HG02571 (cell line): Measurements from ENCODE around the gene ITPR1.

Experiments
- ATAC-seq: cut with Tn5 transposase; IDR thresholded peaks from one replicate; pipeline ENCODE4 v1.9.1; 2021; ENCODE audit warnings: mild to moderate bottlenecking, moderate library complexity; ENCODE audit not compliant: unreplicated experiment

Gene ITPR1

DNA sequence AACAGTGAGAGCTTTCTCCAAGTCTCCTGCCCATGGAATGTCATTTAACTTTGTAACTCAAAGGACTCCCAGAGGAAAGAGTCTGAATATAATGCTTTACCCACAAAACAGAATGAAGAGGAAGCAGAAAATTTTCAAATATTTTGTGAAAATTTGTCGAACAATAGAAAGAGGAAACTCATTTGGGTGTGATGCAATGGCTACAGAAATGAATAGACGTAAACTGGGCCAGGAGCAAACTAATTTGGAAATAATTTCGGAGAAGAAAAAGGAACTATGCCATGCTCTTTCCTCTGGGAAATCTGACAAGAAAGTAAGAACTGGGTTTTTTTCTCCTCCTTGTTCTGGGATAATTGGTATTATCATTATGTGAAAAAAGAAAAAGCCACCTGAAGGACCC is 14.9 kb upstream of the ITPR1 start:
- no peak for ATAC-seq

DNA sequence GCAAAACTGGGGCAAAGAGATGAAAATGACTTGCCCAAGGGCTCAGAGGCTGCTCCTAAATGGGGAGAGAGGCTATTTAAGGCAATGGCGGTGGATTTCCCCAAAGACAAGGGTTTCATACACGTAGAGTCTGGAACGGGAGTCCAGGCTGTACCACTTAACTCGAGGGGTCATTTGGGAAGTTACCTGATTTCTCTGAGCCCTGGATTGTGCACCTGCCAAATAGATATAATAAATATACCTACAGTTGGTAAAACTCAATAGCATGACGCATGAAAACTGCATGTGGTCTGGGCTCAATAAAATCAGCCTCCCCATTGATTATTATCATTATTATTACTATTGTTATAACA is 1.3 kb upstream of the ITPR1 start:
- no peak for ATAC-seq

DNA sequence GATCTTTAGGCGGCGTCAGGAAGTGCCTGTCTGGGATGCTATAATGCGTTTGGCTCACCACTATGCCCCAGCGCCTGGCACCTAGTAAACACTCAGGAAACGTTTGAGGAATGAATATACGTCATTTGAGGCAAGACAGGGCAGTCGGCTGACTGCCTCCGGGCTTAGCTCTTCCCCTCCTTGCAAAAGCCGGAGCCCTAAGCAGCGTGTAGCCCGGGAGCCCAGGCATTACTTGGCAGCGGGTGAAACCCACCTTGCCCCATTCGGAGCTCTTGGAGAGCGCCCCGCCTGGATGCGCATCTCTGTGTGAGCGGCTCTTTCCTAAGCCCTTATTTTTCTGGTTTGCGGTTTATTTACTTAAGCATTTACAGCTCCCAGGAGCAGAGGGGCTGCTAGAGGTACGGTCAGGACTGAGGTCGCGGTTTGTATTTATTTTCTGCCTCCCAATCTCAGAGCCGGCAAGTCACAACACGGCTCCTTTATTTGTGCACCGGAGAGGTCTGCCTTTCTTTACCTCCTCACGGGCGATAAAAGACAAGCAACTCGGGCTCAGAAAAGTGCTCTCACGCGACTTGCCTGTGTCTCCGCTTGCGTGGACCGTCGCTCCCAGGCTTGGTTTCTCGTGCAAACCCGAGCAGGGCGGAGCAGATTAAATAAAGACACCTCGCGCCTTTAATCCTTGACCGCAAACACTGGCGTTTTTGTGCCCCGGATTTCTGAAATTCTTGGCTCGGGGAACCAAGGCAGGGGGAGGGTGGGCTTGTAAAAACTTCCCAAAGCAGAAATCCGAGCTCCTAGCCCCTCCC is 737 bp upstream of the ITPR1 start:
- ATAC-seq: no peak

DNA sequence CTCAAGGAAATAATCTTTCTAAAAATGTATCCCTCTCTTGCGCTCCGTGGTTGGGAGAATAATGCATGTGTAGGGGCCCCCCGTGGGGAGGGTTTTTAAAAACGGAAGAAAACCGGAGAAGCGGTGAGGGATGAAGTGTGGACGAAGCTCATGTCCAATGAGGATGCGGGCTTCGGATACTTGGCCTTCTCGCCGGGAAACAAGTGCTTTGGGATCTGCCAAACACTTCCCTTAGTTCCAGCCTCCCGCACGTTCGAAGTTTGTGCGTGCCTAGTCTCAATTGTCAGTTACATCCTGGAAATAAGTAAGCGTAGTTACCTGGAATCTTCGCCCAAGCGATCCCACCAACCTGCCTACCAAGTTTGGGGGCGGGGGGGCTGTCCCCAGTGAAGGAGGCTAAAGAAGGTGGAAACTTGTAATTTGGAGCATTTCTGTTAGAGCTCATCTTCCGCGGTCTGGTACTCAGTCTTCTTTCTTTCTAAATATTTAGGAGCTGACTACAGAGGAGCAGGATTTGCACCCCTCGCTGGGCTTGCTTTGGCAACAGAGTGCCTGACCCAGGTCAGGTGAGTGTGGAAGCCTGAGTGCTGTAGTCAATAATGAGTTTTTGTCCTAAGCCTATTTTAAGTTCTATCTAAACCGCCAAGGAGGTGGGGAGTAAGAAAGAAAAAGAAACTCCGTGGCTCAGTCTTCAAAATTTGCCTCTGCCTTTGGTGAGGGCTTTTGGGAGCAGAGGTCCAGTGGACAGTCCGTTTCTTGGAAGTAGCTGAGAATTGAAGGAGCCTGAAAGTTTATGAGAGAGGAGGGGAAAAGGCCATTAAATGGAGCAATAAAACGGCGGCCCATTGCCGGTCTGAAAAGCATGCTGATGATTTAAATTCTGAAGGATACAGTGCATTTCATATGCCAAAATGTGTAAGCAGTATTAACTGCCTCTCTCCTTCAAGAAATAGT is 1.1 kb downstream of the ITPR1 start:
- ATAC-seq: peak; percentile 0

DNA sequence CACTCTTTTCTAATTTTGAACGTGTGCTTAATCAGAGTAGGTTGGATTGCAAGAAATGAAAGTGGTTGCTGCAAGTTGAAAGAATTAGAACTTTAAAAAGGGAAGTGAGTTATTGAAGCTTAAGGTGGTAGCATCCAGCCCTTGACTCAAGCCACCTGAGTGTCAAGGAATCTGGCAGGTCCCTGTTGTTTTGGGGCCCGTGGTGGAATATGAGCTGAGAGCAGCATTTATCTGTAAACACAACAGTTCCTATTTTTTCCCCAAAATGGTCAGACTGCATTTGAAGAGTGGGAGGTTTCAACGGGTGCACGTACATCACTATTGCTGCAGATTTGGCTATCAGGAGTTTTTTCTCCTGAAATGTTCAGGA is 1.7 kb downstream of the ITPR1 start:
- no peak for ATAC-seq

DNA sequence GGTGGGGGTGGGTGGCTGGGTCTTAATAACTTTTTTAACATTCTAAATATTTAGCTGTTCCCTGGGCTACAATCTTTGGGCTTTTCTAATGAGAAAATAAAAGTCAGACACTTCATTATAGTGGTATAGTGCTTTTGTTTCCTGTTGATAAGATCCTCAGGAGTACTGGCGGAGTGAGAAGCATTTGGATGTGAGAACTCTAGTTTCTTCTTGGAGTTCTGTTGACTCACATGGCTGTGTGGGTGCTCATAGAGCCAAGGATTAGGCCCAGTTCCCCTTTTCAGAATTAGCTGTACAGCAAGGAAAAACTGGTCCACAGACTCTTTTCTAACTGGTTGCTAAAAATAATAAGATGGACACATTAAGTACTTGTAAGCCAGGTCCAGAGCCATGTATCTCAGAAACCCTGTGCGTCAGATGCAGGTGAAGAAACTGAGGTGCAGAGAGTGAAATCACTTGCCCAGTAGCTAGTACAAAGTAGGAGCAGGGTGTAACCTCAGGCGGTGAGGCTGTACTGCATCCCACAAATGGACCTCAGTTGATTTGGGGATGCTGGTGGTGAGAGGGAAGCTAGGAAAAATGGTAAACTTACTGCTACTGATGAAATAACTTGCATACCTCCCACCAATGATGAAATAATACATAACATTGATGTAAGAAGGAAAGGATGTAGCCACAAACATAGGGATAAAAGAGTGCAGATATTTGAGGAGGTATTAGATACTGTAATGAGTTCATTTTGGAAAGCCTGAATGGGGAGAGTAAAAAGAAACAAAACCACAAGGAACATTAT is 2.3 kb downstream of the ITPR1 start:
- ATAC-seq: no peak

DNA sequence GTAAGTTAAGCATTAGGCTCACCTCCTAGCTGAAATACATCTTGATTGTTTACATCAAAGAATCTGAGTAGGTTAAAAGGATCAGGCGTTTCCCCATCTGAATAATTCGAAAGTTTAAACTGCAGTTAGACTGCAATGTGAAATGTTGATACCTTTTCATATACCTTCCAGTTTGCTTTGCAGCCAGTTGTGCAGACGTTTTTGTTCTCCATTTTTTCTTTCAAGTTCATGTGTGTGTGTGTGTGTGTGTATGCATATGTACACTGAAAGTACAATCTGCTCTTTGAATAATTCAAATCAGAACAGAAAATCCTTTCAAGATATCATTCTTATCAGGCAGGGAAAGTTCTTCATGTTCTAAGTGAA is 2.9 kb downstream of the ITPR1 start:
- no peak for ATAC-seq

DNA sequence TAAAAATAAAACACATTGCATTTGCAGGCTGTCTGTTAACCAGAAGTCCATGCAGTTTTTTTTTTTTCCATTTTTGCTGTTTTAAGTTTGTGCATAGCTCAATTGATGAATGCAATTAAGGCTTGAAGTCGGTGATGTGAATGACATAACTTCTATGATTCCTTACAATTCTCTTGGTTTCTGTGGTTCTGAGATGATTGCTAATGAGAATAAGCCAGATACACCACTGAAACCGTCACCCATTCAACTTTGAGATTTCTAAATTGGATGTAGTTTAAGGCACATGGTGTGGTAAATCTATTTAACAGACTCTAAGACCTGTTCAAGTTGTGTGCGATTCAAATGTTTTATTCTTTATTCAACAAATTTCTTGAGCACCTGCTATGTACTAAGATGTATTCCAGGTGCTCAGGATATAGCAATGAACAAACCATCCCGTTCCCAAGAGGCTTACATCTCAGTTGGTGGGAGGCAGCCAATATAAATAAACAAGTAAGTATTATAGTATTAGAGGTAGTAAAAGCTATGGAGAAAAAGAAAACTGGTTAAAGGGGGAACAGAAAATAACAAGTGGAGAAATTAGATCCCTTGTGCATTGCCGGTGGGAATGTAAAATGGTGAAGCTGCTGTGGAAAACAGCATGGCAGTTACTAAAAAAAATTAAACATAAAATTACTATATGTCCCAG is 4.0 kb downstream of the ITPR1 start:
- no peak for ATAC-seq

DNA sequence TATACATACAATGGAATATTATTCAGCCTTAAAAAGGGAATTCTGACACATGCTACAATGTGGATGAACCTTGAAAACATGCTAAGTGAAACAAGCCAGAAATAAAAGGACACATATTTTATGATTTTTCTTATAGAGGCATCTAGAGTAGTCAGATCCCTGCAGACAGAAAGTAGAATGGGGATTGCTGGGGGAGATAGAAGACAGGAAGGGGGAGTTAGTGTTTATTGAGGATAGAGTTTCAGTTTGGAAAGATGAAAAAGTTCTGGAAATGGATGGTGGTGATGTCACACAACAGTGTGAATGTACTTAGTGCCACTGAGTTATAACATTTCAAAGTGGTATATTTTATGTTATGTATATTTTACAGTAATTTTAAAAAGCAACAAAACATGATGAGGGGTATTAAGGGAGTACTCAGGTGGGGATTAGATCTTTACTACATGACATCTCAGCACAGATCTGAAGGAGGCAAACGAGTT is 4.7 kb downstream of the ITPR1 start:
- ATAC-seq: no peak

DNA sequence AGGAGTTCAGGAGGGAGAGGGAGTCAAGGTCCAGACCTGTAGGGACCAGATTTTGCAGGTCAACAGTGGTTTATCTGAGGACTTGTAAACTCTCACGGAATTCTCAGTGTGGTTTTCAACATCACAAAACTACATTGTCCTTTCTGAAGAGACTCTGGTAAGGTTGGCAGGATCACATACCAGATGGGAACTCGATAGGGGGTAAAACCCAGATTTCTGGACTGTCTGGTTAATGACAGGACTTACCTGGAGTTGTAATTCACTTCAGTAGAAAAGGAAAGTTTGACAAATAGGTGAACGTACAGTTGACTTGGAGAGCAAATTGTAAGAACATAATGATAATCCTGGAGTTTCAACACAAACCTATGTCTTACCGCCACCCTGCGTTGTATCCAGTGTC is 5.3 kb downstream of the ITPR1 start:
- ATAC-seq: no peak

DNA sequence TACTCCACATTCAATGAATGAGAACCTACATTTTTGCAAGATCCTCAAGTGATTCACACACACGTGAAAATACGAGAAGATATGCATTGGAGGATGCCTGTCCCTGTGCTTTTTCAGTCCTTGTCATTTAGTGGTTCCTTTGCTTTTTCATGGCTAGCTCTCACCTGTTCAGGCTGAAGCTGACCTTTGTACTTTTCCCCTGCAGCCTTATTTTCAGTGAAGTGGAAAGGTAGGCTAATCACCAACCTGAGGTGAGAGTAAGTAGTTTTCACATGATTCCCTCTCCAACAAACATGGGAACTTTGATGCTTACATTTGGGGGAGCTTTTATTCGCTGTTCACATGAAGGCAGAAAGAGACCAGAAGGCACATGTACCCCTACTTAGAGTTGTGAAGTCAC is 8.3 kb downstream of the ITPR1 start:
- no peak for ATAC-seq

DNA sequence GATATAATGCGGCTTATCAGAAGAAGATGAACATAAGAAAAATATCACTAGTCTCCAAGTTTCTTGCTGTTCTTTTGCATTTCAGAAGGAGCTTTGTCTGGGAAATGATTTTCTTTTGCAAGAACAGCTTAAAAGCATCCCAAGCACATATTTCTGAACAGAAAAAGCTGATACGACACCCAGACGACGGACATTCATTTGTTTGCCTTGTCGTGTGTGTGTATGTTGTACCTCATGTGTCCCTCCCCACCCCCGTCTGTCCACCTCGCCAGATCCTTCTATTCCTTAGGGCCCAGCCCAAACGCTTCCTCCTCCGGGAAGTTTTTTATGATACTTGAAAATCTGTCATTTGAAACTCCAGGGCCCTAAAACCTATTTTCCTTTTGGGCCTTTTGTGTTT is 8.8 kb downstream of the ITPR1 start:
- no peak for ATAC-seq

DNA sequence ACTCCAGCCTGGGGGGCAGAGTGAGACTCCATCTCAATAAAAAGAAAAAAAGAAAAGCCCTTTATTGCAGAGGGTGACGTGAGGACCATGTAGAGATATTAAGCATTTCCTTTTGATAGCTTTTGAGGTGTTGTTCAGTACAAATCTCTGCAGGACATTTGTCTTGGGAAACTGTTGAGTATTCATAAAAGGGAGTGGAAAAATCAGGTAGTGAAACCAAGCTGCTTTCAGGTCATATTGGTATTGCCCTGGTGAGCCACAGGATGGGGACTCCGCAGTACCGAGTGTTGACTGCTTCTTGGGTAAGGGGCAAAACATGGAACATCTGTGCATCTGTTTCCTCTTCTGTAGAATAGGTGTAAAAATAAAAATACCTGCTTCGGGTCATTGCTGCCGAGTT is 9.9 kb downstream of the ITPR1 start:
- peak; percentile 38 for ATAC-seq

DNA sequence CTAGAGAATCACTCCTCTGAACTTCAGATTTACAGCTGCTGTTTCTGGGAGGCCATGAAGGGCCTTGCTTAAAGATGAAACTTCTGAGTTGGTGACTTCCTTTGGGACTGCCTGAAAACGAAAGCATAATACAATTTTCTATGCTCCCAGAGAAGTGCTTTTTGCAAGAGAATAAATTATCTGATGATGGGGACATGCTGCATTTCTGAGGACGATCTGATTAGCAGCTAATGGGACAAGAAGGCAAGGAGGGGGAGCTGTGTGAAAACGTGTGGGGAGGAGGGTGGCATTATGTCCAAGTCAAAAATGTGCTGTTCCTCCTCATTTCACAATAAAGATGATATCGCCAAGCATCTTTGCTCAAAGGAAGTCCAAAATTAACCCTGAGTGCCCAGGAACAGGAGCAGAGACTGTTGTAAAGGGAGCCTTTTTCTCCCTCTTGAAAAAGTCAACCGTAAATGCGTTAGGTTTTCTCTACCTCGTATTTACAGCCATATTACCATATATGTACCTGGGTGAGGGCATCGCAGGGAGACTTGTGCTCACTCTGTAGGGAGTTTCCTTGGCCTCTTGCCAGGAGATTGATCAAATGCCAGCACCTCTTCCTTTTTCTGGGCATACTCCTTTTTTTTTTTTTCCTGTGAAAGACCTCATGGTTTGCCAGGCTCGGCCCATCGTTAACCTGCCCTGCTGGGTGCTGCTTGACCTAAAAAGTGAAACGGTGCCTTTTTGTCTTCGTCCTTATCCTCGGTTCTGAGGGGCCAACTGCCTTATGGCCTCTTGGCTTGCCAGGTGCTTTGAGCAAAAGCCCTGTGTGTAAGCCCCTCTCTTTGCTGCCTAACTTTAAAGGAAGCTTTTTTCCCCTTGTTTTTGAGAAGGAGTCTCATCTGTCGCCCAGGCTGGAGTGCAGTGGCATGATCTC is 11.5 kb downstream of the ITPR1 start:
- no peak for ATAC-seq

DNA sequence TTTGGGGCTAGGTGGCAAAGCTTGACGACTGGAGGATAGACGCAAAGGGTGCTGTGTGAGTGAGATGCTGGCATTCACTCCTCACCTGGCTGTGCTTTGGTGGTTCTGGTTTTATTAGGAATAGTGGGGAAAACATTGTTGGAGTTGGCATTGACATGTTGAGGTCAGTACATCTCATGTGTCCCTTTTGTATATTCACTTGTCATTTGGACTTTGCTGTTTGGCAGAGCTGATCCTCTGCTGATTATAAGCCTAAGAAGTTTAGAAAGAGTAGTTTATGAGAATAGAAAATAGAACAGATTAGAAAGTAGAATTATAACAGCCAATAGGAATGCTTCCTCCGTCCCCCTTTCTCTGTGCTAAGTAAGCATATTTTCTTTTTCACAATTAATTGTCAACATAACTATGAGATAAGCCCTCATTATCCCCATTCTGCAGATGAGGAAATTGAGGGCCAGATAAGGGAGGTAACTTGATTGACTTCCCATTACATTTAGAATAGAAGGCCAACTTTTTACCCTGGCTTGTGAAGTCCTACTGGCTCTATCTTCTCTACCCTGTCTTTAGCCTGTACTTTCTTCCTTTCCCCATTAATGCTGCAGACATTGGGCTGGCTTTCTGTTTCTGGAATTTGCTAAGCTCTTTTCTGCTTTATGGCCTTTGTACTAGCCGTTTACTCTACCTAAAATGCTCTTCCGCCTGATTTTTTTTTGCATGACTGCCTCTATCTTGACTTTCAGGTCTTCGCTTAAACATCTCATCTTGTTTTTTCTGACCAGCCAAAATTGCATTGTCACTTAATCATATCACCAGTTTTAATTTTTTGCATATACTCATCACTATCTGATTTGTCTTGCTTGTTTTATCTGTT is 12.8 kb downstream of the ITPR1 start:
- ATAC-seq: no peak

DNA sequence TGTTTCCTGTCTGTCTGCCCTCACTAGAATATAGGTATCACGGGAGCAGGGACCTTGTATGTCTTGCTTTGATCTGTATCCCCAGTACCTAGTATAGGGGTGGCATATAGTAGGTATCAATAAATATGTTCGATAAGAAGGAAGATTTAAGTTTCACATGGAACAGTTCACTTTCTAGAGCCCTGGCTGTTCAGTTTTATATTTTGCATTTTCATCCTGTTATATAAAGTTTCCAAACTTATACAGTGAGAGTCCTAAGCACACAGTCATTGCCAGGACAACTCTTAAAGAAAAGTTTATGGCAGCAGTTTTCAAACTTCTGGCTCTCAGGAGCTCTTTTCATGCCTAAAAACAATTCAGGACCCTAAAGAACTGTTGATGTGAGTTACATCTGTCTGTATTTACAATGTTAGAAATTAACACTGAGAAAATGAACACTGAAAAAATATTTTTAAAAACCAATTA is 13.4 kb downstream of the ITPR1 start:
- no peak for ATAC-seq

DNA sequence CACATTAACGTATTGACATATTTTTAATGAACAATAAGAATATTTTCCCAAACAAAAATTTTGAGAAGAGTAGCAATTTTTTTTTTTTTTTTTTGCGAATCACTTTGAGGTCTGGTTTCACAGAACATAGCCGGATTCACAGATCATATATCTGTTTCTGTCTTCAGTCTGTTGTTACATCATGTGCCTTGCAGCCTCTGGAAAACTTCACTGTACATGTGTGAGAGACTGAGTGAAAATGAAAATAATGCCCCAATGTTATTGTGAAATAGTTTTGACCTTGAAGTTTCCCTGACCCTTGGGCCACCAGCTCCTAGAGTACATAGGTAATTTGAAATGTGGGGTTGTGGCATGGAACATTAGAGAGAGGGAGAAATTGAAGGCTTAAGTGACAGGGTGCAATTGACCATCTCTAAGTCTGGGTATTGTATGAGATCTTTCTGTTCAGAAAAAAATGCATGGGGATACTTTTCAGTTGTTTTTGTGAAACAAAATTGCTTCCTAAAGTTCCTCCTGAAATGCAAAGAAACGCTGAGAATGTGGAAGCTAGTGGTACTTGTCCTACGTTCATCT is 14.0 kb downstream of the ITPR1 start:
- ATAC-seq: no peak
